Measurements from ENCODE around the gene TTC28.

DNA sequence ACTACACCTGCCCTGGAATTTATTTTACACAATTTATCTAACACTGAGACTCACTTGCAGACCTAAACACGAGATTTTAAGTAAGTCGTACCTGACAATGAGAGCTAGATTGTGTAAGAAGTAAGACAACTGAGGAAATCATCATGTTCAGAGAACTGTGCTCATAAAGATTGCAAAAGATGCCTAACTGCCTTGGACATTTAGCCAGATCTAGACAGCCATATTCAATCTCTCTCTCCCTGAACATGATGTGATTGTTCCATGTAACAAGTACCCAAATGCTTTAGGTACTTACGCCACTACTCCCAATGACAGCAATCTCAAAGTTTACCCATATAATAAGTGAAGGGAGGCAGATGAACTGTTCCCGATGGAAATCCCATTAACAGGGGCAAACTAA, 550.8 kb downstream of the TTC28 start:
- TF ChIP-seq, protein P1, sequence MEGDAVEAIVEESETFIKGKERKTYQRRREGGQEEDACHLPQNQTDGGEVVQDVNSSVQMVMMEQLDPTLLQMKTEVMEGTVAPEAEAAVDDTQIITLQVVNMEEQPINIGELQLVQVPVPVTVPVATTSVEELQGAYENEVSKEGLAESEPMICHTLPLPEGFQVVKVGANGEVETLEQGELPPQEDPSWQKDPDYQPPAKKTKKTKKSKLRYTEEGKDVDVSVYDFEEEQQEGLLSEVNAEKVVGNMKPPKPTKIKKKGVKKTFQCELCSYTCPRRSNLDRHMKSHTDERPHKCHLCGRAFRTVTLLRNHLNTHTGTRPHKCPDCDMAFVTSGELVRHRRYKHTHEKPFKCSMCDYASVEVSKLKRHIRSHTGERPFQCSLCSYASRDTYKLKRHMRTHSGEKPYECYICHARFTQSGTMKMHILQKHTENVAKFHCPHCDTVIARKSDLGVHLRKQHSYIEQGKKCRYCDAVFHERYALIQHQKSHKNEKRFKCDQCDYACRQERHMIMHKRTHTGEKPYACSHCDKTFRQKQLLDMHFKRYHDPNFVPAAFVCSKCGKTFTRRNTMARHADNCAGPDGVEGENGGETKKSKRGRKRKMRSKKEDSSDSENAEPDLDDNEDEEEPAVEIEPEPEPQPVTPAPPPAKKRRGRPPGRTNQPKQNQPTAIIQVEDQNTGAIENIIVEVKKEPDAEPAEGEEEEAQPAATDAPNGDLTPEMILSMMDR (IDR thresholded peaks at IDR 0.05; ENCODE audit: insufficient read depth, low read depth, low read length) = no peak
- no peak for TF ChIP-seq EZH2 (IDR thresholded peaks at IDR 0.05; ENCODE audit: insufficient read depth, low read length)
